GM19452 (cell line): Measurements from ENCODE around the gene BRI3BP.

Experiments used
- ATAC-seq: cut with Tn5 transposase; IDR thresholded peaks from one replicate; pipeline ENCODE4 v1.9.1; 2021; ENCODE audit not compliant: unreplicated experiment

BRI3BP gene

DNA sequence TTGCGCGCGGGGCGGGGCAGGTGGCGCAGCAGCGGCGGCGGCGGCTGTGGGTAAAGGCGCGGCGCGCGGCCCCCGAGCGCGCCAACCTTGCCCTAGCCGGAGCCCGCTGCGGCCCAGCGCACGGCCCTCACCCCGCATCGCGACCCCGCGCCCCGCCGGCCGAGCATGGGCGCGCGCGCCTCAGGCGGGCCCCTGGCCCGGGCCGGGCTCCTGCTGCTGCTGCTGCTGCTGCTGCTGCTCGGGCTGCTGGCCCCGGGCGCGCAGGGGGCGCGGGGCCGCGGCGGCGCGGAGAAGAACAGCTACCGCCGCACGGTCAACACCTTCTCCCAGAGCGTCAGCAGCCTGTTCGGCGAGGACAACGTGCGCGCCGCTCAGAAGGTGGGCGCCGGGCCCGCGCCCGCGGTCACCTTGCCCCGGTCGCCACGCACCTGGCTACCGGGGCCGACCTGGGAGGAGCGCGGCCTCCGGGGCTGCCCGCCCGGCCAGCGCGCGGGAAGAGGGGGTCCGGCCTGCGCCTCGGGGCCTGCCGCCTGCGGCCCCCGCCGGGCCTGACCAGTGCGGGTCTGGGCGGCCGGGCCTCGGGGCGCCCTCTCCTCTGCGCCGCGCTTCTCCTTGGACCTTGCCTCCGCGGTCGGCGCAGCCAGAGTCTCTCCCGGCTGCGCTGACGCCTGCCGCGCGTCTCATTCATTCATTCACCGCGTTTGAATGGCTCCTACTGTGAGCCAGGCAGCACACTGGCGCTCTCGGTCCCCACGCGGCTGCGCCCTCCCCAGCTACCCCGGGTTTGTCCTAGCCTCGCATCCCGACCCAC, at the start of gene BRI3BP:
BRI3BP (plus strand) TSS at position 20 of the 811 bp plus-strand sequence; CDS start at position 166, 146 bp downstream.
- peak; percentile 47 for ATAC-seq

GRCh38 chr12:124946447-124946793, 47.0 kb upstream of the BRI3BP start:
- ATAC-seq: no peak

DNA sequence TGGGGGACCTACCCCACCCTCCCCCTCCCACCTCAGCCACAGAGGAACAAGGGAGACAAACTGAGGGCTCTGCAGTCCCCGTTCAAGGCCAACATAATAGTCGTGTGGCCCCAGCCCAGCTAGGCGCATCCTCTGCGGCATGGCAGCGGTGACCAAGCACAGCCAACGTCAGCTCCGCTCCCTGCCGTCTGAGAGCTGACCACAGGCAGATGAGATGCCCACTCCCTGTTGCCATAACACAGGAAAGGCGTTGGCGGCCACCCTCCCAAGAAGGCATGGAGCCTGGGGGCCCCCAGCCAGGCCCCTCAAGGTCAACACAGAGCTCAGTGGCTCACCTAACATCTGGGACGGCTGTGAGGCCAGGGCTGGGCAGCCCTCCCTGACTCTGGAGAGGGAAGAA, 46.4 kb upstream of the BRI3BP start:
- ATAC-seq: no peak

DNA sequence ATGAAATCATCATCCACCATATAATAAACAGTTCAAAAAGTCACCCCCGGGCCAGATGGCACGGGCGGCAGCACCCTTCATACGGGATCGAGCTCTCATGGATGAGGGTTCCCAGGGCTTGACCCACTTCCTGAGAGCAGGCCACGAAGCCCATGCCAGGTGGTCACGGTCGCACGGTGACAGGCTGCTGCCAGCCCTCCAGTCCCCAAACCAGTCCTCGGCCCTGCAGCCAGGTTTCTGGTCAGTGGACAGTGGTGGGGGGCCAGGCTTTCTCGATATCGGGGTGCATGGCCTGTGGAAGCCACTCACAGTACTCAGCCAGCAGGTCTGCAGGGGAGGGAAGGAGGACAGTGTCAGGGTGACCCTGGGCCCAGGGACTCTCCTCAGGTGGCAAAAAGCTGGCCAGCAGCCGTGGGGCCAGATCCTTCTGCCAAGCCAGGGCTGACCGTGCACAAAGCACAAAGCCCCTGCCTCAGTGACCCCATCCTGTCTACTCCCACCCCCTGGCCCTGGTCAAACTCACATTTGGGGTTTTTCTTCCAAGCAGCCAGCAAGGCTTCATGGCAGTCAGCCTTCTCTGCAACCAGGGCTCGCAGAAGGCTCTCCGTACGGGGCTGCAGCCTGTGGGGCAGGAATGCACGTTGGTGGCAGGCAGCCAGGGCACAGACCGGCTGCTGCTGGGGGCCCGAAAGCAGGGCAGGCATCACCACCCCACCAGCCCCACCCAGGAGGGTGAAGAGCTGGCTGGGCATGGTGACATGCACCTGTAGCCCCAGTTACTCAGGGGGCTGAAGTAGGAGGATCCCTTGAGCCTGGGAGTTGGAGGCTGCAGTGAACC, 45.7 kb upstream of the BRI3BP start:
- no peak for ATAC-seq

DNA sequence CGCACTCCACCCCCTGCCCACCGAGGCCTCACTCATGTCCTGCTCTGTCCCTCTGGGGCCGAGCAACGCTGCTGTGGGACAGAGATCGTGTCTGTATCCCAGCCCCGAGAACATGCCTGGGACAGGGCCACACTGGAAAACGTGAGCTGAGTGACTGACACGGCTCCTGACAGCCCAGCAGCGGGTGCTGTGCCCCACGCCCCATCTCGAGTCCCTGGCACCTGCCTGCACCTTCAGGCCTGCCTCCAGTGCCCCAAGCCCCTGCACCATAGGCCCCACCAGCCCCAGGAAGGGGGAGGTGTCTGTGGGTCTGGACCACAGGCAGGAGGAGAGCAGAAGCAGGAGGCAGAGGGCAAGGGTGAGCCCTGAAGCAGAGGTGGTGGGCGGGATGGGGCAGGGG, 44.4 kb upstream of the BRI3BP start:
- no peak for ATAC-seq

DNA sequence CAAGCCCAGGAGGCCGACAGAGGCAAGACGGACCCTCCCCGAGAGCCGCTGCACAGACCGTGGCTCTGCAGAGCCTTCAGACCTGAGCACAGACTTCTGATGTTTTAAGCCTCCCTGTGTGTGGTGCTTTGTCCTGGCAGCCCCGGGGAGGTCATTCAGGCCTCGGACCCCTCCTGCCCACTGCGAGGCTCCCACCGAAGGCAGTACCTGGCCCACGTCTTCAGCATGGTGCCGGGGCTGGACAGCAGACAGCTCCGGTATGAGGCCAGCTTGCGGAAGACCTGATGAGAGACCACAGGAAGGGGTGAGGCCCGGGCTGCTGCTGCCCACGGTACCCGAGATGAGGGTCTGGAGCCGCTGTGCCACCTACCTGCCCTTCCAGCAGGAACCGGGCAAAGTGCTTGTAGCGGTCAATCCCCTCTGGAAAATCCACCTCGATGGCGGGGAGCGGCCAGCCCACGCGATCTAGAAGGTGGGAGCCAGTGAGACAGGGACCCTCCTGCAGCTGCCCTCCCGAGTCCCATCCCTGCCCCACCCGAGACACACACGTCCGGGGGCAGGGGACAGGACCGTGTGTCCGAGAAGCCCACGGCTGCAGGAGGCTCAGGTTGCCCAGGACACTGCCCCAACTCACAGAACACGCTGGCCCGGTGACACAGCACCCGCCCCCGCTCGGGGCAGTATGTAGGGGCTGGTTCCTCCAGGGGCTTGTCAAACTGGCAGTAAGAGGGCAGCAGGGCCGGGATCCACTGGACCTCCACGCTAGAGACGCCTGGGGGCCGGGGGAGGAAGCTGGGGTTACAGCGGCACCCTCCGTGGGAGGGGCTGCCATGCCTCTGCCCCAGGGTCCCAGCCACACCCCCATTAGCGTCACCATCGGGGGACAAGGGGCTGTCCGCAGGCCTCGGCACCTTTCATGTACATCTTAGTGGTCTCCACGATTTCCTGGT, 43.4 kb upstream of the BRI3BP start:
- ATAC-seq: no peak

- ATAC-seq: no peak
Measured at GRCh38 chr12:124952295-124952694, 41.1 kb upstream of the BRI3BP start.

GRCh38 chr12:124952801-124953200, 40.6 kb upstream of the BRI3BP start:
- ATAC-seq: no peak

- no peak for ATAC-seq
Measured at GRCh38 chr12:124953689-124954405, 39.6 kb upstream of the BRI3BP start.

- ATAC-seq: no peak
Measured at GRCh38 chr12:124954771-124955170, 38.7 kb upstream of the BRI3BP start.

DNA sequence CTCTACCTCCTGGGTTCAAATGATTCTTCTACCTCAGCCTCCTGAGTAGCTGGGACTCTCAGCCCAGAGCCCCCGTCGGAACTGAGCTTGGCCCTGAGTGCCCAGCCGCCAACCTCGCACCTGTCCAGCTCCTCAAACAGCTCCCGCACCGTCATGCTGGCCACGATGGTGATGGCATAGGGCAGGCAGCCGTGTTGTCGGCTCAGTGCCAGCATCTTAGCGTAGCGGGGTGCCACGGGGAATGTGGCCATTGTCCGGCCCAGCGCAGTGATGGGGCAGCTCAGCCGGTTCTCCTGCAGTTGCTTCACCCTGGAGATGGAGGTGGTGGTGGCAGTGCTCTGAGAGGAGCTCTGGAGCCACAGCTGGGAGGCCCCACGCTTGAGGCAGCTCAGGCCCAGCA, 36.9 kb upstream of the BRI3BP start:
- ATAC-seq: no peak

GRCh38 chr12:124961055-124961454, 32.4 kb upstream of the BRI3BP start:
- ATAC-seq: no peak

DNA sequence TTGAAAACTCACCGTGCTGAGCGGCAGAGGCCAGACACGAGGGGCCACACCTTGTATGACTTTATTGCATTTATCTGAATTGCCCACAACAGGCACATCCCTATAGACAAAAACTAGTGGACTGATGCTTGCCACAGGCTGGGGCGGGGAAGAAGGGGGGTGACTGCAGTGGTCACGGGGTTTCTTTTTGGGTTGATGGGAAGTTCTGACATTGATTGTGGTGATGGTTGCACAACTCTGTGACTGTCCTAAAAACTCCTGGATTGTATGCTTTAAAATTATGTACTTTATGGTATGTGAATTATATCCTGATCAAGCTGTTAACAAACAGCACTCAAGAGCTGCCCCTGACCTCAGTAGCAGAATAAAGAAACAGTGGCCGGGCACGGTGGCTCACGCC, 30.2 kb upstream of the BRI3BP start:
- ATAC-seq: no peak

DNA sequence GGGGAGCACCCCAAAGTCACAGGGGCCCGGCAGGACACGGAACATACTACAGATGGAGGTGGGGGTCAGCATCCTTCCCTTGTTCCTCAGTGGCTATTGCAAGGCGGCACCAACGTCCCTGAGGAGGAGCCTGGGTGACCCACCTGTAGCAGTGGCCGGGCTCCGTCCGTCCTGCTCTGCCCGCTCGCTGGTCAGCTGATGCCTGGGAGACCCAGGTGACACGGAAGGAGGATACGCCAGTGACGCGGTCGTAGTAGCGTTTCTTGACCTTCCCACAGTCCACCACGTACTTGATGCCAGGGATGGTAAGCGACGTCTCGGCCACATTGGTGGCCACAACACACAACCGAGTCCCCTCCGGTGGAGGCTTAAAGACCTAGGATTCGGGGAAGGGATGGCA, 29.2 kb upstream of the BRI3BP start:
- ATAC-seq: no peak

DNA sequence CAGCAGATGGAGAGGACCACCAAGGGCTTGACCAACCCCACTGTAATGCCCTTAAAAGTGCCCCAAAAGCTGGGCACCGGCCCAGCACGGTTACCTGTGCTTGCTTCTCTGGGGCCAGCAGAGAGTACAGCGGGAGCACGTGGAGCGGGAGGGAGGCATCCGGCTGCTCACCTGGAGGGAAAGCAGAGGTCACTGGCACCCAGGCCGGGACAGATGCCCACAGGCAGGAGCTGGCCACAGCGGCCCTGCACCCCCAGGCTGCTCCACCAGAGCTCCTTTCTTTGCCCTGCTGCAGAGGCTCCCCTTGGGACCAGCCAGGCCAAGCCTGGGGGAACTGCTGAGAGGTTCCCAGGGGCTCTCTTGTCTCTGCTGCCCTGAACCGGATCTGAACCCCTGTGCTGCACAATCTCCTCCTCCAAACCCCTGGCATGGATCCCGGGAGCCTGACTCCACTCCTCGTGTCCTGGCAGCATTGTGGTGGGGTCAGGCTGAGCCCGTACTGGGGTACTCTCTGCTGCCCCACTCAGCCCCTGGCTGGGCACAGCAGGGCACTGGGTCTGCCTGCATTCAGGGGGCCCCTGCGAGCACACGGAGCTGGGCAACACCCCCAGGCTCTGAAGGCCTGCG, 28.5 kb upstream of the BRI3BP start:
- ATAC-seq: no peak

DNA sequence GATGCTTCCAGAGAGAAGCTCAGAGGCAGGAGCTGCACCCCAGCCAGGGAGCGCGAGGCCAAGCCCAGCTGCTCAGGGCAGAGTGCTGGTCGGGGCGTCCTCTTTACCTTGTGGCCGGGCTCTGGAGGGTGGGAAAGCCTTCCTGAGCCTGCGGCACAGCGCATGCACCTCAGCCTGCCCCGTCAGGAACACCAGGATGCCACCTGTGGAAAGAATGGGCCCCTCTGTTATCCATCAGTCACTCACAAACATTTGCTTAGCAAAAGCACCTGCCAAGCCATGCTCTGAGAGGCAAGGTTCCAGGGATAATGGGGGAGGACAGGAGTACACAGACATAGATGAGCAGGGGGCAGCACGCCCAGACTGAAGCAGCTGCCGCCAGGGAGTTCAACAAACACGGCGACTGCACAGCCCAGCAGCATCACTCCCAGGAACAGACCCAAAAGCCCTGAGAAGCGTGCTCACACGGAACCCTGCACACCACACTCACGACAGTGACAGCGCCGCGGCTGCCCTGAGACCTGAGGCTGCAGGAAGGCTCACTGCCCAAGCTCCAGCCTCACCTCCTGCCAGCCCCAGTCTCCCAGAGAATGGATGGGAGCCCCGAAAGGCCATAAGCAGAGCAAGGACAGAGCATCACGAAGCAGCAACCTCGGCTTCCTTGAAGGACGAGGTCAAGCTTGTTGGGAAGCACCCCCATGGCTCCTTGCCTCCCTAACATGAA, 26.3 kb upstream of the BRI3BP start:
- no peak for ATAC-seq

GRCh38 chr12:124968656-124969055, 24.8 kb upstream of the BRI3BP start:
- no peak for ATAC-seq

- ATAC-seq: no peak
Measured at GRCh38 chr12:124970647-124971402, 22.6 kb upstream of the BRI3BP start.

GRCh38 chr12:124971603-124972002, 21.8 kb upstream of the BRI3BP start:
- no peak for ATAC-seq
